Activated CD8-positive, alpha-beta memory T cell treated with anti-CD3 and anti-CD28 coated beads, Interleukin-2, amount 50 U/mL, for 1 hour (primary cell): ENCODE data around the gene CFAP54.
"Not testable (repeated sequence)": the region's sequence is repeated elsewhere in the genome, so short reads cannot be mapped to it uniquely, and the experiment has no call there.

ENCODE experiments used
- DNase-seq: peaks from one replicate; pipeline ENCODE4 v3.0.0-alpha.2; 2020; ENCODE audit errors: extremely low read depth

CFAP54 gene

GRCh38 chr12:96472384-96472783 lies 17.0 kb upstream of the CFAP54 start:
- DNase-seq: no peak

DNA sequence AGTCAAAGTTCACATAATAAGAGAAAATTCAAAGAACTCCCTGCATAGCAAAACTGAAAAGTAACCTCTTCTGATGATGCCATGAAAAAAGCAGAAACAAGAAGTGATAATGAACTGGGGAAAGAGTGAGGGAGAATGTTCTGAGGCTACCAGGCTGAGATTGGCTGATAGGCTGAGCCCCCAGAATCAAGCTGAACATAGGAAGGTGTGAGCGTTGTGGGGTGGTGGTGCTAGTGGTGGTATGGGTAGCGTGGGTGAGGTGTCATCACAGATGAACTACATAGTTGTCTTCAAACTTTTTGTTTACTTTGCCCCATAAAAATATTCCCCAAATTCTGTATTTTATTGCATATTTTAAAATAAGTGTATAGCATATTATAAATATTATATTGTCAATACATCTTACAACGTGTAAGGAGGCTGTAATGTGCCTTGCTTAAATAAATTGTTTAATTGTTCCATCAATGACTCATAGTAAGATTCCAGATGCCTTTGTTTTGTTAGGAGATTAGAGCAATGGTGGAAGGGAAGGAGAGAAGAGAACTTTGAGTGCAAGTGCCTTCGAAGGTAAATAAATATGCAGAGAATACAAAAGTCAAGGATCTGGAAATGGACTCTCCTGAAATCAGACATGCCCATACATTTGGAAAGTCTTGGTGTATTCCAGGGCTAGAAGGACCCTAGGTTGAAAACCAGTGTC lies 15.8 kb upstream of the CFAP54 start:
- no peak for DNase-seq

GRCh38 chr12:96474206-96474605 lies 15.2 kb upstream of the CFAP54 start:
- no peak for DNase-seq

DNA sequence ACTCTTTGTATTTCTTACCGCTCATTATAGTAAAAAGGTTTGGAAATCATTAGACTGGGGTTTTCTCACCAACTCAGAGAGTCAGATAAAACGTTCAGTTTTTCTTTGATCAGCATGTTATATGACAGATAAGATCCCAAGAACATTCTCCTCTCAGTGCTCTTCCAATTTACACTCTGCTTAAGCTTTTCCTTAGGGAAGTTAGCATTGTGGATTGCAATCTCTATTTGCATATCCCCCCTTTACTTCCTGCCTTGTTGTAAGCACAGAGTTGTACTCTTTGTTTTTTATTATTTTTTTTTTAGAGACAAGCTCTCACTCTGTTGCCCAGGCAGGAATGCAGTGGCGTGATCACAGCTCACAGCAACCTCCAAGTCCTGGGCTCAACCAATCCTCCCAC lies 11.4 kb upstream of the CFAP54 start:
- no peak for DNase-seq

DNA sequence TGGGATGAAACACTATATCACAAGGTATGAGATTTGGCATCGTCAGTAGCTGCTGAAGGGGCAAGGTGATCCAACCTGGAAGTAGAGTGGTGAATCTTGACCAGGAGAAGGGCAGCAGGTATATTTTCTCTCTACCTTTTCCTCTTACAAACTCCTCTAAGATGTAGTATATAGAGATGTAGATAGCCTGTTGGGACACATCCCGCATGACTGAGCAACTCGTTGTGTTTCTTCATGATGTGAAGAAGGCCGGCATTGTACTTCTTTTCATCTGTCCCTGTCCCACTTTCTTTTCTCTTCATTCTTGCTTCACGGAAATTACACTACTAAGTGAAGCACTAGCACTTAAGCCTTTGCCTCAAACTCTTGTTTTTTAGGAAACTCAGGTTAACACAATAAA lies 7.3 kb upstream of the CFAP54 start:
- DNase-seq: no peak

DNA sequence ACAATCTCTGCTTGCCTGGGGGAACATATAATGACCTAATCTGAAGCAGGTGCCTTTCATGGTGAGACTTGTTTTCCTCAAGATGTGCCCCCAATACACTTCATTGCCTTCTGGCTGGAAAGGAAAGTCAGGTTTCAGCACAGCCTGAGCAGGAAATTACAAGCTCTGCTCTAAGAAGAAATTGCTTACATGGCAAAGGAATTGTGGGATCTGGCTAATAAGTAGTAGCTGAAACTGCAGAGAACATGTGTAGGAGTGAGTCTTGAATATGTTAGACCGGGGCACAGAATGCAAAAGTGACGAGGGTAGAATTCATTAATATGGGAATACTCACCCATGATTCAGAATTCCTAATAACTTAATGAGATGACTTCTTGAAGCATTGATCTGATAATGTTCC lies 6.3 kb upstream of the CFAP54 start:
- DNase-seq: no peak

GRCh38 chr12:96486751-96487613 lies 2.4 kb upstream of the CFAP54 start:
- no peak for DNase-seq

- DNase-seq: no peak
Observed at GRCh38 chr12:96487634-96488033, 1.7 kb upstream of the CFAP54 start.

- DNase-seq: no peak
Observed at GRCh38 chr12:96493106-96493505, 3.7 kb downstream of the CFAP54 start.

DNA sequence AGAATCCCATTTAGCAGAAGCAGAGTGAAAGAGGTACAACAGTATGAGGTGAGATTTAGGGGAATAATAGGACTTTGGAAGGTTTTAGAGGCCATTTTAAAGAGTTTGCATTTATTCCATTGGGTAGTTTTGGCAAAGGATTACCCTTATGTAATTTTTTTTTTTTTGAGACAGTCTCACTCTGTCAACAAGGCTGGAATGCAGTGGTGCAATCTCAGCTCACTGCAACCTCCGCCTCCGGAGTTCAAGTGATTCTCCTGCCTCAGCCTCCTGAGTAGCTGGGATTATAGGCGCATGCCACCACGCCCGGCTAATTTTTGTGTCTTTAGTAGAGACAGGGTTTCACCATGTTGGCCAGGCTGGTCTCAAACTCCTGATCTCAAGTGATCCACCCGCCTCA lies 4.8 kb downstream of the CFAP54 start:
- DNase-seq: not testable (repeated sequence)

DNA sequence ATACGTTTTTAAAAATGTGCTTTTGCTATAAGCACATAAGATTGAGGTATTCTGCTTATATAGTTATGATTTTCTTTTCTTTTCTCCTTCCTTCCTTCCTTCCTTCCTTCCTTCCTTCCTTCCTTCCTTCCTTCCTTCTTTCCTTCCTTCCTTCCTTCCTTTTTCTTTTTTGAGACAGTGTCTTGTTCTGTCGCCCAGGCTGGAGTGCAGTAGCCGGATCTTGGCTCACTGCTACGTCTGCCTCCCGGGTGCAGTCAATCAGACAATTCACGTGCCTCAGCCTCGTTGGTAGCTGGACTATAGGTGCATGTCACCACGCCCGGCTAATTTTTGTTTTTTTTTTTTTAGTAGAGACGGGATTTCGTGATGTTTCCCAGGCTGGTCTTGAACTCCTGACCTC lies 5.8 kb downstream of the CFAP54 start:
- no peak for DNase-seq

DNA sequence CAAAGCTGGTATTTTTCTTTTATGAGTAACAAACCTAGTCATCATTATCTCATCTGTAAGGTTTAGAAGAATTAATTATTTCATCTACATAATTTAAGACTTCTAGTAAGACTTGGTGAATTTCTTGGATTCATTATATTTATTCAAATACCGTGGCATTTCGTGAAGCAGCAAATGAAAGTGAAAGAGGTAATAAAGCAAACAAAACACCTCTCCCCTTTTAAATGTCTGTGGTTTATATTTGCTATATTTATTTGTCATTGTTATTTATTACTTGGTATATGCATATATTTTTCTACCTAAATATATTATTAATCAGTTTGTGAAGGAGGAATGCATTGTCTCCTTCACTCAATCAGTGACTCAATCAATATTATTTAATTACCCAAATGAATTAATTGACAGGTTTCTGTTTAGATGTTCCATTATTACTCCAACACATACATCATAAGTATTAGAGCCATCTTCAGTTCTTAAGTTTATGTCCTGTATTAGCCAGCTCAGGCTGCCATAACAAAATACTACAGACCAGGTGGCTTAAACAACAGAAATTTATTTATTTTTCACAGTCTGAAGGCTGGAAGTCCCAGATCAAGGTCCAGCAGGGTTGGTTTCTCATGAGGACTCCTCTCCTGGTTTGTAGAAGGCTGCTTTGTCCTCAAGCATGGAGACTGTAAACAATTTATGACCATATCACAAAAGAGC lies 6.6 kb downstream of the CFAP54 start:
- DNase-seq: no peak

GRCh38 chr12:96496944-96497343 lies 7.6 kb downstream of the CFAP54 start:
- no peak for DNase-seq

DNA sequence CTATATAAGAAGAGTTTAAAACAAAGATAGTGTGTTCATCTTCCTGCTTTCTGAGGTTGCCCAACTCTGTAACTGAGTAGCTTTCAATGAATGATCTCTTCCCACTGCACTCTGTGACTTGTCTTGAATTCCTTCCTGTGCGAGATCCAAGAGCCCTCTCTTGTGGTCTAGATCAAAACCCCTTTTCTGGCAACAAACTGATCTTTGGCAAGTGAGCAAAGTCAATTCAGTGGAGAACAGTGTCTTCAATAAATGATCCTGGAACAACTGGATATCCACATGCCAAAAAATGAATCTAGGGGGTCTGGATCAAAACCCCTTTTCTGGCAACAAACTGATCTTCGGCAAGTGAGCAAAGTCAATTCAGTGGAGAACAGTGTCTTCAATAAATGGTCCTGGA lies 8.5 kb downstream of the CFAP54 start:
- no peak for DNase-seq

DNA sequence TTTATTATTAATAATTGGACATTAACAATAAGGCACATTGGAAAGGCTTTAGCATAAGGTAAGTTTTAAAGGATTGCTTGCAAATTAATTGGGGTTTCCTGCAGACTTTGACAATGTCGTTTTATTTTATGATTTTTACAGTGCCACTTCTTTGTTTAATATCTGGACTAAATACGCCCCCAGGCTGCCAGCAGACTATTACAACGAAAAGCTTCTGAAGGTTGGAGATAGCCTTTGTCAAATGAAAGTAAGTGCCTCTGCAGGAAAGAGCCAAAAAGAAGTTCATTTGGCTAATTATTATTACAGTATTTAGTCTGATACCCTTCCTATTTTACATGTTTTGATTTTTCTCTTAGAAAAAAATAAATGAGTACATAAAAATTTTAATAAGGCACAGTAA lies 11.3 kb downstream of the CFAP54 start:
- no peak for DNase-seq

GRCh38 chr12:96501133-96501761 lies 11.9 kb downstream of the CFAP54 start:
- no peak for DNase-seq

- DNase-seq: no peak
Observed at GRCh38 chr12:96501908-96502307, 12.5 kb downstream of the CFAP54 start.

GRCh38 chr12:96502477-96502876 lies 13.1 kb downstream of the CFAP54 start:
- DNase-seq: no peak

DNA sequence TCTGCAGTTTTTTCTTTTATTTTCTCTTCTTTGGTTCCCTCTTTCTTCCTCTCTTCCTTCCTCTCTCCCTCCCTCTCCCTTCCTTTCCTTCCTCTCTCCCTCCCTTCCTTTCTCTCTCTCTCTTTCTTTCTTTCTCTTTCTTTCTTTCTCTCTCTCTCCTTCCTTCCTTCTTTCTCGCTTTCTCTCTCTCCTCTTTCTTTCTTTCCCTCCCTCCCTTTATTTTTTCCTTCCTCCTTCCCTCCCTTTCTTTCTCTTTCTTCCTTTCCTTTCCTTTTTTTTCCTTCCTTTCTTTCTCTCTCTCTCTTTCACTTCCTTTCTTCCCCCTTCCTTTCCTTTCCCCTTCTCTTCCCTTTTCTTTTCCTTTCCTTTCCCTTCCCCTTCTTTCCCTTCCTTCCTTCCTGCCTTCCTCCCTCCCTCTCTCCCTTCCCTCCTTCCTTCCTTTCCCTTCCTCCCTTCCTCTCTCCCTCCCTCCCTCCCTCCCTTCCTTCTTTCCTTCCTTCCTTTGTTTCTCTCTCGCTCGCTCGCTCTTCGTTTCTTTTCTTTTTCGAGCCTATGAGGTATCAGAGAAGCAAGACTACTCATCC lies 13.7 kb downstream of the CFAP54 start:
- DNase-seq: no peak

DNA sequence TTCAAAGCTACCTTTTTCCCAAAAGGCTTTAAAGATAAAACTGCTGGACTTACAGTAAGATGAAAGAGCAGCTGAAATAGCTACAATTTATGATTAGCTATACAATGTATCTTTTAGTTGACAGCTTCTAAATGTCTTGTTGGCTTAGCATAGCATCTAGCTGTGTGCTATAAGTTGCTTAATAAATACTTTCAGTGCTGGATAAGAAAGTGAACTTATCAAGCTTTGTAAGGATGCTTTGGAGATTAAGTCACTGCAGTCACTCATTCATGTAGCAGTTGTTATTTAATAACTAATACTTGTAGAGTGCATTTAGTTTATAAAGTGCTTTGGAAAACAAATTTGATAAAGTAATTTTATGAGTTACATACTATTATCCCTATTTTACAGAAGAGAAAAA lies 14.6 kb downstream of the CFAP54 start:
- no peak for DNase-seq

DNA sequence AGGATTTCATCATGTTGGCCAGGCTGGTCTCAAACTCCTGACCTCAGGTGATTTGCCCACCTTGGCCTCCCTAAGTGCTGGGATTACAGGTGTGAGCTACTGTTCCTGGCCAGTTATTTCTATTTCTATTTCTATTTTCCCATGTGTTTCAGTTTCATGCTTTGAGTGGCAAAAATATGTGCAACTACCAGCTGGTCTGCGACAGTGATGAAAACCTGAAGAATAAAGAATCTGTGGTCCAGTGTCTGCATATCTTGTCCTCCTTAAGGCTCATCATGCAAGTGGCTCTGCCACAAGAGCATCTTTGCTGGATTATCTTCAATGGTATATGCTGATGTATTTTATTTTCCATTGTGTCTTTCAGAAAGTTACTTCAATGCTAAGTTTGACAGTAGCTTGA lies 17.4 kb downstream of the CFAP54 start:
- no peak for DNase-seq

DNA sequence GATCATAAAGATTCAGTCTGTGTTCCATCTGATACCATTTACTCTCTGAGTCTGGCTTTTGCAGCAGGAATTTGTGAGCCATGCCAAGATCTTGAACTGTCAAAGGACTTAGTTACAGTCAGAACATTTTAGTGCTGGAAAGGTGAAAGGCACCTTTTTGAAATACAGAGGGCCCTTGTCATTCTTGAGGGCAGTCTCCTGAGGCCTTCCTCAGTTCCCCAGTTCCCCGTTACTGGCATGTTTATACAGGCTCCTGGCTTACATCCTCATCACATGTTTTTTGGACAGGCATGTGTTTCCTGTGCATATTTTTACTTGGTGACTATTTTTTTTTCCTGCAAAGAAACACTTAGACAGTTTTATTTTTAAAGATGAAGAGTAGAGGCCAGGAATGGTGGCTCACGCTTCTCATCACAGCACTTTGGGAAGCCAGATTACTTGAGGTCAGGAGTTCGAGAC lies 21.0 kb downstream of the CFAP54 start:
- no peak for DNase-seq
